IMR-90 (cell line): ENCODE results near the gene CLASRP. TPM values are rescaled to one million over a fixed set of nuclear protein-coding genes. Genes with fewer than 3 reads are reported as not detected.

ENCODE experiments used
- ATAC-seq: fragments of 200-7000 bp; cut with Tn5 transposase; 2 replicates; pipeline ENCODE4 v1.9.1; 2020; ENCODE audit warnings: low read depth, mild to moderate bottlenecking, moderate library complexity
- BruUV-seq: library from RNA; stranded (reverse); fragments of 400-500 nt; replicated peaks from 2 replicates; lab custom pipeline; 2021; lab: Mats Ljungman, UMichigan
- CTCF ChIA-PET: fragments of 300-600 bp; formaldehyde crosslinking; extraction: SDS; loops from one replicate; lab custom pipeline; 2021; ENCODE audit warnings: antibody characterized with exemption; lab: Yijun Ruan, JAX
- POLR2A ChIA-PET: fragments of 300-600 bp; sonication (Branson Sonifier 250); formaldehyde crosslinking; loops from one replicate; lab custom pipeline; 2022; ENCODE audit warnings: antibody characterized with exemption; ENCODE audit not compliant: unreplicated experiment; lab: Charles Lee
- DNase-seq: peaks from one replicate; pipeline ENCODE4 v3.0.0; 2013
- H2AFZ ChIP-seq: replicated peaks from 2 replicates; pipeline ENCODE3; 2013; ENCODE audit warnings: low read length, mild to moderate bottlenecking; ENCODE audit not compliant: poor library complexity
- H2AK5ac ChIP-seq: 2 replicates; pipeline ENCODE4 v1.6.1; 2013; ENCODE audit warnings: low read depth, low read length, inconsistent platforms
- H2AK9ac ChIP-seq: replicated peaks from 2 replicates; pipeline ENCODE3; 2013; ENCODE audit warnings: mild to moderate bottlenecking, low read depth, low read length, moderate library complexity; ENCODE audit not compliant: poor library complexity
- H2BK120ac ChIP-seq: 2 replicates; pipeline ENCODE4 v1.6.1; 2013; ENCODE audit warnings: low read depth, low read length, inconsistent platforms
- H2BK15ac ChIP-seq: 3 replicates; pipeline ENCODE4 v1.6.1; 2013; ENCODE audit warnings: low read depth, low read length, inconsistent platforms
- H2BK20ac ChIP-seq: 2 replicates; pipeline ENCODE4 v1.6.1; 2013; ENCODE audit warnings: low read depth, mild to moderate bottlenecking, inconsistent platforms, low read length, moderate library complexity
- H2BK5ac ChIP-seq: 2 replicates; pipeline ENCODE4 v1.6.1; 2013; ENCODE audit warnings: mild to moderate bottlenecking, low read depth, low read length, inconsistent platforms; ENCODE audit not compliant: poor library complexity, severe bottlenecking
- H3K14ac ChIP-seq: replicated peaks from 2 replicates; pipeline ENCODE4 v1.6.1; 2013; ENCODE audit warnings: low read depth, low read length, inconsistent platforms
- H3K18ac ChIP-seq: 2 replicates; pipeline ENCODE4 v1.6.1; 2013; ENCODE audit warnings: low read depth, low read length, control low read depth
- H3K23ac ChIP-seq: 2 replicates; pipeline ENCODE4 v1.6.1; 2013; ENCODE audit warnings: low read depth, low read length, inconsistent platforms
- H3K27ac ChIP-seq: 2 replicates; pipeline ENCODE4 v1.5.1; 2013; ENCODE audit warnings: mild to moderate bottlenecking, control low read depth, low read length; ENCODE audit not compliant: insufficient read depth
- H3K27me3 ChIP-seq: 2 replicates; pipeline ENCODE4 v1.6.1; 2013; ENCODE audit warnings: low read length; ENCODE audit not compliant: control insufficient read depth, insufficient read depth
- H3K36me3 ChIP-seq: 2 replicates; pipeline ENCODE4 v1.6.1; 2013; ENCODE audit warnings: low read length, mixed read lengths; ENCODE audit not compliant: control insufficient read depth, insufficient read depth
- H3K4ac ChIP-seq: 2 replicates; pipeline ENCODE4 v1.6.1; 2013; ENCODE audit warnings: low read depth, low read length, inconsistent platforms
- H3K4me1 ChIP-seq: 2 replicates; pipeline ENCODE4 v1.6.1; 2013; ENCODE audit warnings: low read length, mixed read lengths; ENCODE audit not compliant: control insufficient read depth, insufficient read depth
- H3K4me2 ChIP-seq: 2 replicates; pipeline ENCODE4 v1.6.1; 2013; ENCODE audit warnings: low read depth, mild to moderate bottlenecking, control low read depth, low read length, moderate library complexity
- H3K4me3 ChIP-seq: 2 replicates; pipeline ENCODE4 v1.5.1; 2013; ENCODE audit warnings: low read depth, mild to moderate bottlenecking, control low read depth, low read length, moderate library complexity; ENCODE audit not compliant: insufficient read depth
- H3K56ac ChIP-seq: 2 replicates; pipeline ENCODE4 v1.6.1; 2013; ENCODE audit warnings: low read length, inconsistent platforms; ENCODE audit not compliant: insufficient read depth; ENCODE audit errors: extremely low read depth
- H3K79me1 ChIP-seq, 2 experiments: 2 replicates each; pipeline ENCODE4 v1.6.1; 2013; ENCODE audit warnings: low read length in 2 of 2, inconsistent platforms in 1 of 2, low read depth in 1 of 2
- H3K9ac ChIP-seq: 2 replicates; pipeline ENCODE4 v1.6.1; 2013; ENCODE audit warnings: low read depth, low read length, control low read depth
- H3K9me1 ChIP-seq: 2 replicates; pipeline ENCODE4 v1.6.1; 2013; ENCODE audit warnings: low read length, inconsistent platforms; ENCODE audit not compliant: insufficient read depth
- H3K9me3 ChIP-seq: 2 replicates; pipeline ENCODE4 v1.6.1; 2013; ENCODE audit warnings: low read length; ENCODE audit not compliant: control insufficient read depth, insufficient read depth
- H4K20me1 ChIP-seq: 2 replicates; pipeline ENCODE4 v1.6.1; 2013; ENCODE audit warnings: low read length, inconsistent platforms; ENCODE audit not compliant: insufficient read depth
- H4K5ac ChIP-seq: 2 replicates; pipeline ENCODE4 v1.6.1; 2013; ENCODE audit warnings: mild to moderate bottlenecking, low read depth, low read length, control low read depth
- H4K8ac ChIP-seq, 2 experiments: 2 replicates each; pipeline ENCODE4 v1.6.1; 2013; ENCODE audit warnings: low read depth in 2 of 2, low read length in 2 of 2, control low read depth in 1 of 2, inconsistent platforms in 1 of 2
- H4K91ac ChIP-seq: 2 replicates; pipeline ENCODE4 v1.6.1; 2013; ENCODE audit warnings: low read depth, low read length, inconsistent platforms; ENCODE audit not compliant: insufficient read depth
- BHLHE40 ChIP-seq: fragments of 150-350 bp; IDR thresholded peaks from 2 replicates; pipeline ENCODE4 v1.6.1; 2016; ENCODE audit warnings: mild to moderate bottlenecking, low read depth, low read length
- FOS ChIP-seq: fragments of 150-350 bp; IDR thresholded peaks from 2 replicates; pipeline ENCODE4 v1.6.1; 2016; ENCODE audit warnings: low read depth, low read length
- MXI1 ChIP-seq: IDR thresholded peaks from 2 replicates; pipeline ENCODE4 v1.6.1; 2012; ENCODE audit warnings: low read depth, mild to moderate bottlenecking, low read length, moderate library complexity, borderline replicate concordance
- NFE2L2 ChIP-seq: fragments of 150-350 bp; IDR thresholded peaks from 2 replicates; pipeline ENCODE4 v1.6.1; 2016; ENCODE audit warnings: low read depth, mild to moderate bottlenecking, low read length
- RCOR1 ChIP-seq: IDR thresholded peaks from 2 replicates; pipeline ENCODE4 v1.6.1; 2012; ENCODE audit warnings: mild to moderate bottlenecking, low read length, improper control_type of control experiment; ENCODE audit not compliant: insufficient replicate concordance
- SMC3 ChIP-seq: fragments of 150-350 bp; IDR thresholded peaks from 2 replicates; pipeline ENCODE4 v1.6.1; 2016; ENCODE audit warnings: low read depth, mild to moderate bottlenecking, antibody characterized with exemption, low read length, moderate library complexity
- WGBS, 2 experiments: methylation state at CpG; one replicate each; pipeline versions ENCODE4 v1.1.5 to v1.1.7; 2013; ENCODE audit warnings: missing lambda C conversion rate in 2 of 2; ENCODE audit not compliant: insufficient read length in 1 of 2; ENCODE audit errors: extremely low coverage in 2 of 2; 5-methylcytosine and 5-hydroxymethylcytosine counted together
- dilution Hi-C: fragments of 300-500 bp; cut with HindIII; formaldehyde crosslinking; loops from one replicate; pipeline ENCODE4 v1.14.3; 2018; ENCODE audit warnings: low sequenced_read_pairs; ENCODE audit not compliant: unreplicated experiment
- in situ Hi-C: fragments of 300-500 bp; cut with MboI; formaldehyde crosslinking; loops from 3 replicates; pipeline ENCODE4 v1.14.3; 2019; ENCODE audit warnings: low sequenced_read_pairs, inconsistent platforms, mixed read lengths
- intact Hi-C: fragments of 100-400 bp; cut with micrococcal nuclease; formaldehyde crosslinking; loops from 2 replicates; pipeline ENCODE4 v1.10.0; 2022
- polyA plus RNA-seq, 3 experiments: library from polyadenylated mRNA; depleted of rRNA; stranded (reverse); fragments of >200 nt; gene quantifications; 2 replicates each; pipeline ENCODE4 v1.2.3, GENCODE V29; 2012; ENCODE audit warnings: low replicate concordance in 1 of 3
- total RNA-seq: library from RNA; depleted of rRNA; stranded (reverse); fragments of >200 nt; gene quantifications from 2 replicates; pipeline ENCODE4 v1.2.3, GENCODE V29; 2012
- TF ChIP-seq, protein P1 (sequence below): conservative IDR thresholded peaks from 2 replicates; pipeline ENCODE4 v1.5.1; 2012; ENCODE audit warnings: mild to moderate bottlenecking, low read depth, low read length, improper control_type of control experiment
- TF ChIP-seq, protein P2 (sequence below): fragments of 150-350 bp; IDR thresholded peaks from 2 replicates; pipeline ENCODE4 v1.6.1; 2016; ENCODE audit warnings: low read depth, mild to moderate bottlenecking, low read length, moderate library complexity, borderline replicate concordance

Gene CLASRP
- total and polyA plus RNA-seq, 2 of the 4 experiments (the other 2 are of a cell fraction): 19.9 to 31.7 TPM

DNA sequence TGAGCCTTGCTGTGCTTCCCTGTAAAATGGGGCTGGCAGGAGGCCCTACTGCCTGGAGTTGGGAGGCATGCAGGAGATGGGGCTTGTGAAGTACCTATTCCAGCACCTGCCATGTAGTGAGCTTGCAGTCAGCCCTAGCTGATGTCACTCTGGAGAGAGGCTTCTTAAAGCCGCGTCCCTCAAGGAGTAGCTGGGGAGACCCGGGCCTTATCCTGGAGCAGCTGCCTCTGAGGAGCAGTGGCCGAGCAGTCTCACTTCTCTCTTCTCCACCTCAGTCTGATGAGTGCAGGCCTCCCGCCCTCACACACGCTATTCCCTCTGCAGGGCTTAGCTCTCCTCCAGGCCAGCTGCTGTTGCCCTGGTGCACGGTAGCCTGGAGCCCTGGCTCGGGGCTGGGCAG lies 18.0 kb downstream of the CLASRP start:
- Histone ChIP-seq H3K4me1 (no peaks in the 10 kb centered on the region), H4K20me1 (peaks cover 44% of the 10 kb centered on the region), H3K18ac (no peak overlapping the region), H4K91ac (no peak overlapping the region), H2BK120ac (no peak overlapping the region), H3K9ac (no peak overlapping the region), H3K56ac (no peak overlapping the region), H3K79me1 (peaks cover 16 to 47% of the 10 kb centered on the region in 2 experiments), H2AFZ (no peak overlapping the region), H2BK20ac (no peak overlapping the region), H3K27me3 (no peaks in the 10 kb centered on the region), H2BK15ac (no peak overlapping the region), H4K8ac (no peak overlapping the region), H2AK9ac (no peak overlapping the region), H3K36me3 (peaks cover 84% of the 10 kb centered on the region), H2BK5ac (no peak overlapping the region), H4K5ac (no peak overlapping the region), H3K23ac (no peak overlapping the region), H3K27ac (no peak overlapping the region), H3K4me2 (no peak overlapping the region), H2AK5ac (no peak overlapping the region), H3K4ac (no peak overlapping the region), H3K4me3 (no peak overlapping the region), H3K9me1 (peaks cover 2% of the 10 kb centered on the region; the same call in 1 of the 2 replicates), H3K14ac (no peak overlapping the region), H3K9me3 (no peaks in the 10 kb centered on the region)
- WGBS, 2 experiments: 100% methylated on average over 1 of the region's 8 CpGs; no CpG with 5 or more reads in 1 of the 2 experiments
- in situ Hi-C loops: no loop called here
- ChIA-PET CTCF (no interaction called here), POLR2A (no interaction called here)
- no TSS peak for BruUV-seq
- dilution Hi-C loops: no loop called here
- TF ChIP-seq SMC3 (no peak), NFE2L2 (no peak), RCOR1 (no peak), MXI1 (no peak), FOS (no peak), BHLHE40 (no peak)
- TF ChIP-seq, protein P1, sequence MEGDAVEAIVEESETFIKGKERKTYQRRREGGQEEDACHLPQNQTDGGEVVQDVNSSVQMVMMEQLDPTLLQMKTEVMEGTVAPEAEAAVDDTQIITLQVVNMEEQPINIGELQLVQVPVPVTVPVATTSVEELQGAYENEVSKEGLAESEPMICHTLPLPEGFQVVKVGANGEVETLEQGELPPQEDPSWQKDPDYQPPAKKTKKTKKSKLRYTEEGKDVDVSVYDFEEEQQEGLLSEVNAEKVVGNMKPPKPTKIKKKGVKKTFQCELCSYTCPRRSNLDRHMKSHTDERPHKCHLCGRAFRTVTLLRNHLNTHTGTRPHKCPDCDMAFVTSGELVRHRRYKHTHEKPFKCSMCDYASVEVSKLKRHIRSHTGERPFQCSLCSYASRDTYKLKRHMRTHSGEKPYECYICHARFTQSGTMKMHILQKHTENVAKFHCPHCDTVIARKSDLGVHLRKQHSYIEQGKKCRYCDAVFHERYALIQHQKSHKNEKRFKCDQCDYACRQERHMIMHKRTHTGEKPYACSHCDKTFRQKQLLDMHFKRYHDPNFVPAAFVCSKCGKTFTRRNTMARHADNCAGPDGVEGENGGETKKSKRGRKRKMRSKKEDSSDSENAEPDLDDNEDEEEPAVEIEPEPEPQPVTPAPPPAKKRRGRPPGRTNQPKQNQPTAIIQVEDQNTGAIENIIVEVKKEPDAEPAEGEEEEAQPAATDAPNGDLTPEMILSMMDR: no peak
- TF ChIP-seq, protein P2, sequence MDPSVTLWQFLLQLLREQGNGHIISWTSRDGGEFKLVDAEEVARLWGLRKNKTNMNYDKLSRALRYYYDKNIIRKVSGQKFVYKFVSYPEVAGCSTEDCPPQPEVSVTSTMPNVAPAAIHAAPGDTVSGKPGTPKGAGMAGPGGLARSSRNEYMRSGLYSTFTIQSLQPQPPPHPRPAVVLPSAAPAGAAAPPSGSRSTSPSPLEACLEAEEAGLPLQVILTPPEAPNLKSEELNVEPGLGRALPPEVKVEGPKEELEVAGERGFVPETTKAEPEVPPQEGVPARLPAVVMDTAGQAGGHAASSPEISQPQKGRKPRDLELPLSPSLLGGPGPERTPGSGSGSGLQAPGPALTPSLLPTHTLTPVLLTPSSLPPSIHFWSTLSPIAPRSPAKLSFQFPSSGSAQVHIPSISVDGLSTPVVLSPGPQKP: no peak
- intact Hi-C loops: no loop called here
- ATAC-seq: no peak
- DNase-seq: no peak
